GM12874 (cell line): ENCODE data around the gene RPN2.

Experiments
- CTCF ChIP-seq: IDR thresholded peaks from 2 replicates; pipeline ENCODE4 v1.5.1; 2011; ENCODE audit warnings: low read depth, mild to moderate bottlenecking, control low read depth, low read length, moderate library complexity; ENCODE audit not compliant: insufficient read depth

The RPN2 gene

GRCh38 chr20:37245216-37246150 lies 66.4 kb downstream of the RPN2 start:
- TF ChIP-seq CTCF = no peak

GRCh38 chr20:37246736-37247135 lies 67.6 kb downstream of the RPN2 start:
- no peak for TF ChIP-seq CTCF

GRCh38 chr20:37247547-37247946 lies 68.4 kb downstream of the RPN2 start:
- no peak for TF ChIP-seq CTCF

- TF ChIP-seq CTCF = no peak
Observed at GRCh38 chr20:37249304-37249703, 70.2 kb downstream of the RPN2 start.

GRCh38 chr20:37251825-37252477 lies 72.8 kb downstream of the RPN2 start:
- no peak for TF ChIP-seq CTCF

- TF ChIP-seq CTCF = no peak
Observed at GRCh38 chr20:37253087-37253486, 74.0 kb downstream of the RPN2 start.

- TF ChIP-seq CTCF = no peak
Observed at GRCh38 chr20:37254114-37254878, 75.2 kb downstream of the RPN2 start.
